Stimulated activated CD4-positive, alpha-beta T cell treated with anti-CD3 and anti-CD28 coated beads, TNF-alpha, amount 100 ng/mL, for 24 hours (primary cell): Measurements from ENCODE around the gene HARS2.
"Not testable (repeated sequence)": the region's sequence is repeated elsewhere in the genome, so short reads cannot be mapped to it uniquely, and the experiment has no call there.

Experiments
- DNase-seq, 3 experiments: peaks; one replicate each; pipeline ENCODE4 v3.0.0-alpha.2; 2020; ENCODE audit warnings: low read depth in 3 of 3

Gene HARS2

DNA sequence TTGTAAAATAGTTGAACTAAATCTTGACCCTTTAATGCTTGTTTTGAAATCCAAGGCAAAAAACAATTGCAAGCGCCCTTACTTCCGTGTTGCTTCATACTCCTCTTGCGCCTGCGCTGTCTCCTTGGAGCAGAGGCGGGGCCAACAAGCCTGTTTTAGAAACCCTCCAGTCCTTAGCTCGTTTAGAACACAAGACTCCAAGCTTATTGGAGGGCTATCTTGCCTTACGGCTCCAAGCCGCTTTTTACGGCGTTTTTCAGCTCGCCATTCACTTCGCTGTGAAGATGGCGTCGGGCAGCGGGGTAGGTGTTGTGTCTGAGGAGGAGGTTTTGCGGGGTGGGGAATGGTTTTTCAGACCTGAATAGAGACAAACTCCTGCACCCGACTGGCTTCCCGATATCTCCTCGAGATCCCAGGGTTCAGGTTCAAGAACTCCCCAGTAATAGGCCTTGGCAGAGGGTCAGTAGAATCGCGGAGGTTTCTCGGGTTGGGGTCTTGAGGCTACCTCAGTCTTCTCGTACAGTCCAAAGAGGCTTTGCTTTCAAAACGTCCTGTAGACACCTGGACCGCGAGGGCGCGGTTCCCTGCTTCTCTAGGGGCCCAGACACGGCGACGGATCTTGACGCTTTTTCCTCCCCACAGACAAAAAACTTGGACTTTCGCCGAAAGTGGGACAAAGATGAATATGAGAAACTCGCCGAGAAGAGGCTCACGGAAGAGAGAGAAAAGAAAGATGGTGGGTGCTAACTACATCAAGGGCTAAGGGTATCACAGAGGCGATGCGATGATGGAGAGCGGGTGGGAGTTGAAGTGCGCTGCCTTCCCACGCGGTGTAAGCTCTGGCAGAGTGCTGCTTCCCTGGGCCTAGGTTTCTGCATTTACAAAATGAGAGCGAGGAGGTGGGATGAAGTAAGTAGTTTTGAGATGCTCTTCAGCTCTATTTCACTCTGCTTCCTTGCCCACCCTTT is 9.2 kb downstream of the HARS2 start, which contains the start of gene ZMAT2:
TSS of gene ZMAT2 (plus strand) at position 271 of the 968 bp plus-strand sequence. CDS start at position 285, 14 bp downstream.
- DNase-seq = peak; percentile 81 to 90 (median 90)

DNA sequence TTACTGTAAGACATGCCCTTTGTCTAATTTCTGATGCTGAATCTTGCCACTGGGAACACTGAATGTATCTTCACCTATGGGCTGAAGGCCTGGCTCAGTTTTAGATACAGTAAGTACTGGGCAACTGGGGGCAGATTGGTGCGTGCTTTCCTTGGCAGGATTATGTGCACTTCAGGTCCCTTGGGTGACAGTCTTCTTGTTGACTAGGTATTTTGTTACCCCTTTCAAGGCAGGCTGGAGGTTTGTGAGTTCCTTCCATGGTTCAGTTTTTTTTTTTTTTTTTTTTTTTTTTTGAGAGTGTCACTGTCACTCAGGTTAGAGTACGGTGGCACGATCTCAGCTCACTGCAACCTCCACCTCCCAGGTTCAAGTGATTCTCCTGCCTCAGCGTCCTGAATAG is 16.6 kb downstream of the HARS2 start:
- no peak for DNase-seq

DNA sequence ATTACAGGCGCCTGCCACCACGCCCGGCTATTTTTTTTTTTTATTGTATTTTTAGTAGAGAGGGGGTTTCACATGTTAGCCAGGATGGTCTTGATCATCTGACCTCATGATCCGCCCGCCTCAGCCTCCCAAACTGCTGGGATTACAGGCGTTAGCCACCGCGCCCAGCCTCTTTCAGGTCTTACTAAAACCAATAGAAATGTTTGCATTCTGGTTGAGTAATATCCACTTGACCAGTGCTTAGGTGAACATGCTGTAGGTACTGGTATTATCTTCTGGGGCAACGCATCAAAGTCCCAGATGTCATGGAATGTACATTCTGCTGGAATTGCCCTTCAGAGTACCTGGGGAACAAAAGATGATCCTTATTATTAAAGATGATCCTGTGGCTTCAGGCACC is 17.5 kb downstream of the HARS2 start:
- DNase-seq = not testable (repeated sequence)

DNA sequence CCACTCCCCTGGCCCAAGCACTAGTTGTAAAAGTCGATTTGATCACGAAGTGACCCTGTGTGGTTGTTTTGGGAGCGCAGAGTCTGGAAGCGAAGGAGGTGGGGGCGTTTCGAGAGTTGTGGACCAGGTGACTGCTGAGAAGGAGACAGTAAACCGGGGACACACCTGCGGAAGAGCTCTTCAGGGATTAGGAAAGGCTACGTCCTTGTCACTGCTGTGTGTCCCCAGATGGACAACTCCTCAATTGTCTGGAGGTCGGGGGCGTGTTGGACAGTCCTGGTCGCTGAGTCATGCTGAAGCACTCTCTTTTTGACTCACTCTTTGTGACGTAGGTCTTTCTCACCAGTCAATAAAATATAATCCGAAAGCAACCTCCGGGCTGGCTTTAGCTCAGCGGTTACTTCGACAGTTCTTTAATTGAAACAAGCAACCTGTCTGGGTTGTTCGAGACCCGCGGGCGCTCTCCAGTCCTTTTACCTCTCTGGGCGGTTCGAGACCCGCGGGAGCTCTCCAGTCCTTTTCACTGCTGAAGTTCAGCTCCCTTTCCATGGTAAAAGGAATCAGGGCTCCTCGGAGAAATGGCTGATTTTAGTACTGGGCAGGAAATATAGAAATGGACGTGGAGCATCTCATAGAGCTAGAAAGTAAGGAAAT is 19.8 kb downstream of the HARS2 start:
- peak; percentile 80 to 87 (median 80) for DNase-seq

DNA sequence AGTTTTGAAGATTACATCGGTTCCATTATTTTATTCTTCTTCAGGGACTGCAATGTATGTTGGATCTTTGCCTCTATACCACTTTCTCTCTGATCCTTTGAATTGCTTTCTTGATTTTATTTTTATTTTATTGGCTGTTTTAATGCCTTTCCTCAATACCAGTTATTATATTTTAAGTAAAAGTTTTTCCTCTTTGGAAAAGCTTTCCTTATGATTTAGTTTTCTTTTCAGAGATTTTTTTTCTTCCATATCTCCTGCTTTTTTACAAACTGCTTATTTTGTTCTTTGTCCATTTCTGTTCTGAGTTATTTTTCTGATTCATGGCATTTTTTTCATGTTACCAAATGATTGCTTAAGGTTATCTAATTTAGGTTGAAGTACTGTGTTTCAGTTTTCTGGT is 20.5 kb downstream of the HARS2 start:
- no peak for DNase-seq

DNA sequence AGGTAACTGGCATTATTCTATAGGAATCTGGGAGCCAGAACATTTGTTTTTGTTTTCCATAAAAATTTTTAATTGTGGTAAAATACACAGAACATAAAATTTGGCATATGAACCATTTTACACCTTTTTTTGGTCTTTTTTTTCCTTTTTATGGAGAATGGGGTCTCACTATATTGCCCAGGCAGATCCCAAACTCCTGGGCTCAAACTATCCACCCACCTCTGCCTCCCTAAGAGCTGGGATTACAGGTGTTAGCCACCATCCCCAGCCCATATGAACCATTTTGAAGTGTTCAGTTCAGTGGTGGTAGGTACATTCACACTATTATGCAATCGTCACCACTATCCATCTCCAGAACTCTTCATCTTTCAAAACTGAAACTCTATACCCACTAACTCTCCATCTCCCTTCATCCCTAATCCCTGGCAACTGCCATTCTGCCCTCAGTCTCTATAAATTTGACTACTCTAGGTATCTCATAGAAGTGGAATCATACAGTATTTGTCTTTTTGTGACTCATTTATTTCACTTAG is 22.4 kb downstream of the HARS2 start:
- no peak for DNase-seq

DNA sequence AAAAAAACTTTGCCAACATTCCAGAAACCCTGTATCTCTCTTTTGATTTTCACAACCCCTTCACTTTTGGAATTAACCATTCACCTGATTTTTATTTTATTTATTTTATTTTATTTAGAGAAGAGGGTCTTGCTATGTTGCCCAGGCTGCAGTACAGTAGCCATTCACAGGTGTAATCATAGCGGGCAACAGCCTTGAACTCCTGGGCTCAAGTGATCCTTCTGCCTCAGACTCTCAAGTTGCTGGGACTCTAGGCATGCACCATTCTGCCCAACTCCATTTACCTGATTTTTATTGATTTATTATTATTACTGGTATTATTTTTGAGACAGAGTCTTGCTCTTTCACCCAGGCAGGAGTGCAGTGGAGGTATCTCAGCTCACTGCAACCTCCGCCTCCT is 25.0 kb downstream of the HARS2 start:
- DNase-seq = not testable (repeated sequence)

DNA sequence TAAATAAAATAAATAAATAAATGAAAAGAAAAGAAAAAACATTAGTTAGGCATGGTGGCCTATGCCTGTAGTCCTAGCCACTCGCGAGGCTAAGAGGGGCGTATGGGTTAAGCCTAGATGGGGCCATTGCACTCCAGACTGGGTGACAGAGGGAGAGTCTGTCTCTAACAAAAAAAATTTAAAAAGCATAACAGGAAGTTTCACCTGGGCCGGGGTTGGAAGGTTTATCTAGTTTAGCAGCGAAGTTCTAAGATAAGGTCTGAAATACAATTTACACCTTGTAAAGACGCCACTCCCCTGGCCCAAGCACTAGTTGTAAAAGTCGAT is 27.0 kb downstream of the HARS2 start:
- DNase-seq = no peak

DNA sequence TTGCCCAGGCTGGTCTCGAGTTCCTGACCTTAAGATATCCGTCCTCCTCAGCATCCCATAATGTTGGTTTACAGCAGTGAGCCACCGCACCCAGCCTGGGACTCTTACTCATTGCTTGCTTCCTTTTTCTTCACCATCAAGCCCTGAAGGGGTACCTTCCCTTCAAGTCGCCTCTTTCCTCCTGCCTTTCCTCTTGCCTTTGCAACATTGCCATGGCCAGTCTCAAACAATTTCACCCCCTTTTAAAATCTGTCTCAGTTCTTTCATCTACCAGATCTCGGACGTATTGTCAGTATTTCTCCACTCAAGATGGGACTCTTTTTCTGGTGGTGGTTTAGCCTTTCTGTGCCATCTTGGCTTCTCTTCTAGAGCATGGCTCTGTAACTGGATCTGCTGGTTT is 29.5 kb downstream of the HARS2 start:
- DNase-seq = not testable (repeated sequence)

DNA sequence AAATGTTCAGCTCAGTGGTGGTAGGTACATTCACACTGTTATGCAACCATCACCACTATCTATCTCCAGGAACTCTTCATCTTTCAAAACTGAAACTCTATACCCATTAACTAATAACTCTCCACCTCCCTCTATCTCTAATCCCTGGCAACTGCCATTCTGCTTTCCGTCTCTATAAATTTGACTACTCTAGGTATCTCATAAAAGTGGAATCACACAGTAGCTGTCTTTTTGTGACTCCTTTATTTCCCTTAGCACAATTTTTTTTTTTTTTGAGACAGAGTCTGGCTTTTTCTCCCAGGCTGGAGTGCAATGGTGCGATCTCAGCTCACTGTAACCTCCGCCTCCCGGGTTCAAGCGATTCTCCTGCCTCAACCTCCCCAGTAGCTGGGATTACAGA is 30.1 kb downstream of the HARS2 start:
- DNase-seq = not testable (repeated sequence)

DNA sequence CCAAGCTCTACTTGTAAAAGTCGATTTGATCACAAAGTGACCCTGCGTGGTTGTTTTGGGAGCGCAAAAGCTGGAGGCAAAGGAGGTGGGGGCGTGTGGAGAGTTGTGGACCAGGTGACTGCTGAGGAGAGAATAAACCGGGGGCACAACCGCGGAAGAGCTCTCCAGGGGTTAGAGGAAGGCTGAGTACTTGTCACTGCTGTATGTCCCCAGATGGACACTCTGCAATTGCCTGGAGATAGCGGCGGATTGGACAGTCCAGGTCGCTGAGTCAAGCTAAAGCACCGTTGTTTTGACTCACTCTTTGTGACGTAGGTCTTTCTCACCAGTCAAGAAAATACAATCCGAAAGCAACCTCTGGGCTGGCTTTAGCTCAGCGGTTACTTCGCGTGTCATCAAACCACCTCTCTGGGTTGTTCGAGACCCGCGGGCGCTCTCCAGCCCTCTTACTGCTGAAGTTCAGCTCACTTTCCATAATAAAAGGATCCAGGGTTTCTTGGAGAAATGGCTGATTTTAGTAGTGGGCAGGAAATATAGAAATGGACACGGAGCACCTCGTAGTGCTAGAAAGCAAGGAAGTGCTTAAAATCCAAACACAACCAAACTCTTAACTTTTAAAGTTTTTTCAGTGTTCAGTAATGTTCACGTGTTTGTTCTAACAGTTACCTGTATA is 34.7 kb downstream of the HARS2 start:
- peak; percentile 62 to 79 (median 65) for DNase-seq

DNA sequence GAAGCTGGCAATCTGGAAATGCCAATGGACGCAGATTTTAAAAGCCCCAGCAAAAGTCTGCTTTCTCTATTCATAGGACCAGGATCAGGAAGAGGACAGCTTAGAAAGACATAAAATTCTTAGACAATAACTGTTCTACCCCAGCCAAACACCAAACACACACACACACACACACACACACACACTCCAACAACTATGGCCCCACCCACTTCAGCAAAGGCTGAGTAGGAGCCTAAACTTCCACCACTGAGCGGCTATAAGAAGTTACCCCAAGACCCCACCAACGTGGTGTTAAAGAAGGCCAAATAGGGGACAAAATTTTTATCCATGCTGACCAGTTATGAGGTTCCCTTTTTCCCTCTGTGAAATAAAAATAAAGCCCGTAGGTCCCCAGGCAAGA is 41.8 kb downstream of the HARS2 start:
- DNase-seq = no peak

DNA sequence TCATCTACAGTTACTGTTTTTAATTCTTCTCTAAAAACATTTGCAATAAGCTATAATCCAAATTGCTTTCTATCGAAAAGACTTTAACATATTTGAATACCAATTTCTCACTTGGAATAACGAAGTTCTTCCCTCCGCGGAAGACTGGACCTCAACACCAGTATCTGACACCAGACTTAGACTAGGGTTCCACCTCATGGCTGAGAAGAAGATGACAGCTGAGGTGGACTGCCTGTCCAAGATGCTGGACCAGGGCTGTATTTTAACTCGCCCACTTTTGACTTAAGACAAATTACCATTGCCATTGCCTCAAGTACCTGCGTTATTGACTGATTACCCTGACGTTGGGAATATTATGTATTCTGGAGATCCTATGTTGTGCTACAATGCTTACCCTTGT is 43.1 kb downstream of the HARS2 start:
- no peak for DNase-seq

DNA sequence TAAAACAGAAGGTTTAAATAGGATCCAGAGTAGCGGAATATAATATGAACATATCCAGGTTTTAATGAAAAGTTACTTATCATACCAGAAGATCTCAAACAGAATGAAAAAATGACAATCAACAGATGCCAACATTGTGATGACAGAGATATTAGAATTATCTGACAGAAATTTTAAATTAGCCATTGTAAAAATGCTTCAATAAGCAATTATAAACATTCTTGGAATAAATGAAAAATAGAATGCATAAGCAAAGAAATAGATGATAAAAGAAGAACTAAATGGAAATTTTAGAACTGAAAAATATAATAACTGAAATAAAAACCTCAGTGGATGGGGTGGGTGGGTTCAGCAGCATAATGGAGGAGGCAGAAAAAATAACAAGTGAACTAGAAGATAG is 46.2 kb downstream of the HARS2 start:
- DNase-seq = no peak

DNA sequence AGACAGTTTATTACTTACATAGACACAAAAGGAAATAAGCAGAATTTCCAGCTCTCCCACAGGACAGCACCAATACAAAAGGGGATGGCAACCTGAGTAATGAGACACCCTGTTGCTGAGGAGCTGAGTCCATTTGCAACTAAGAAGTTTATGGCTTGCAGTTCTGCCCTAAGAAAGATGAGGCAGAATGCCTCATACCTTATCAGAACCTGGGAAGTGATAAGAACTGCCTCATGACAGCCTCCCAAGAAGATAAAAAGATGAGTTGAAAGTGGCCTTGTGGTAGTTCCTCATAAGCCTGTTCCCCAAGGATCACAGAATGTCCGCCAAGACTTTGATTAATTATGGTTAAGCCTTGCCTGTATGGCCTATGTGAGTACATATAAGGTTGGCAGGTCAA is 50.7 kb downstream of the HARS2 start:
- no peak for DNase-seq
